ENCODE results near the gene HLA-DOA. TPM values are rescaled to one million over a fixed set of nuclear protein-coding genes. Genes with fewer than 3 reads are reported as not detected.

HLA-DOA gene
- total RNA-seq, 1 donor from 2014 or later, result 38.0 TPM

GRCh38 chr6:32967151-32968091 is 42.0 kb downstream of the HLA-DOA start:
- peak overlapping the region; percentile 19 for H2AFZ ChIP-seq (replicated peaks)
- TF ChIP-seq EZH2 (IDR thresholded peaks at IDR 0.05) (no peak), EZH2phosphoT487 (IDR thresholded peaks at IDR 0.05) (no peak)
- TF ChIP-seq, protein P1, sequence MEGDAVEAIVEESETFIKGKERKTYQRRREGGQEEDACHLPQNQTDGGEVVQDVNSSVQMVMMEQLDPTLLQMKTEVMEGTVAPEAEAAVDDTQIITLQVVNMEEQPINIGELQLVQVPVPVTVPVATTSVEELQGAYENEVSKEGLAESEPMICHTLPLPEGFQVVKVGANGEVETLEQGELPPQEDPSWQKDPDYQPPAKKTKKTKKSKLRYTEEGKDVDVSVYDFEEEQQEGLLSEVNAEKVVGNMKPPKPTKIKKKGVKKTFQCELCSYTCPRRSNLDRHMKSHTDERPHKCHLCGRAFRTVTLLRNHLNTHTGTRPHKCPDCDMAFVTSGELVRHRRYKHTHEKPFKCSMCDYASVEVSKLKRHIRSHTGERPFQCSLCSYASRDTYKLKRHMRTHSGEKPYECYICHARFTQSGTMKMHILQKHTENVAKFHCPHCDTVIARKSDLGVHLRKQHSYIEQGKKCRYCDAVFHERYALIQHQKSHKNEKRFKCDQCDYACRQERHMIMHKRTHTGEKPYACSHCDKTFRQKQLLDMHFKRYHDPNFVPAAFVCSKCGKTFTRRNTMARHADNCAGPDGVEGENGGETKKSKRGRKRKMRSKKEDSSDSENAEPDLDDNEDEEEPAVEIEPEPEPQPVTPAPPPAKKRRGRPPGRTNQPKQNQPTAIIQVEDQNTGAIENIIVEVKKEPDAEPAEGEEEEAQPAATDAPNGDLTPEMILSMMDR (IDR thresholded peaks at IDR 0.05), result peak; percentile 59
- peak overlapping the region; percentile 100 for H3K27ac ChIP-seq

GRCh38 chr6:32964776-32965175 is 44.6 kb downstream of the HLA-DOA start:
- Mint-ChIP-seq H3K27ac (no peak overlapping the region), H3K4me3 (no peak overlapping the region), H3K4me1 (peaks cover 21% of the 10 kb centered on the region), H3K27me3 (ENCODE audit: insufficient read depth, low read depth) (peaks cover 3% of the 10 kb centered on the region), H3K9me3 (peaks cover 7% of the 10 kb centered on the region), H3K36me3 (peaks cover 3% of the 10 kb centered on the region)
- no peak for DNase-seq (ENCODE audit: low spot score)
- no peak overlapping the region for H3K4me2 ChIP-seq
- peaks cover 20% of the 10 kb centered on the region for H3F3A ChIP-seq (ENCODE audit: low read depth)
- no peak for TF ChIP-seq EZH2 (IDR thresholded peaks at IDR 0.05)
- TF ChIP-seq, protein P1 (IDR thresholded peaks at IDR 0.05), result no peak
- no peak for TF ChIP-seq EZH2phosphoT487 (IDR thresholded peaks at IDR 0.05)
- H3K9me3 ChIP-seq (ENCODE audit: low read depth), result peaks cover 4% of the 10 kb centered on the region
- no peak overlapping the region for H2AFZ ChIP-seq (replicated peaks)
- H4K20me1 ChIP-seq (ENCODE audit: low read depth), result peaks cover 9% of the 10 kb centered on the region
- H3K4me3 ChIP-seq, result no peak overlapping the region
- H3K27me3 ChIP-seq, result no peaks in the 10 kb centered on the region
- peaks cover 10% of the 10 kb centered on the region for H3K4me1 ChIP-seq
- H3K27ac ChIP-seq, result no peak overlapping the region
- no peaks in the 10 kb centered on the region for H3K36me3 ChIP-seq
- no peak overlapping the region for H3K9ac ChIP-seq
- peaks cover 54% of the 10 kb centered on the region for H3K79me2 ChIP-seq (ENCODE audit: low read depth)

More at GRCh38 chr6:32967151-32968091, 42.0 kb downstream of the HLA-DOA start:
- peak; percentile 70 for DNase-seq (ENCODE audit: low spot score)
- peaks cover 21% of the 10 kb centered on the region for H3K4me1 Mint-ChIP-seq
- Histone ChIP-seq H3K4me1 (peaks cover 10% of the 10 kb centered on the region), H3K4me2 (peak overlapping the region; percentile 82), H3K27me3 (no peaks in the 10 kb centered on the region), H4K20me1 (ENCODE audit: low read depth) (peaks cover 13% of the 10 kb centered on the region), H3K36me3 (no peaks in the 10 kb centered on the region), H3K4me3 (peak overlapping the region; percentile 68), H3F3A (ENCODE audit: low read depth) (peaks cover 44% of the 10 kb centered on the region), H3K9ac (peak overlapping the region; percentile 40), H3K79me2 (ENCODE audit: low read depth) (peaks cover 60% of the 10 kb centered on the region), H3K9me3 (ENCODE audit: low read depth) (no peaks in the 10 kb centered on the region)
- H3K4me3 Mint-ChIP-seq, result peak overlapping the region; percentile 92
- H3K27me3 Mint-ChIP-seq (ENCODE audit: insufficient read depth, low read depth), result peaks cover 11% of the 10 kb centered on the region
- peak overlapping the region; percentile 64 for H3K27ac Mint-ChIP-seq
- H3K36me3 Mint-ChIP-seq, result peaks cover 2% of the 10 kb centered on the region
- H3K9me3 Mint-ChIP-seq, result no peaks in the 10 kb centered on the region

DNA sequence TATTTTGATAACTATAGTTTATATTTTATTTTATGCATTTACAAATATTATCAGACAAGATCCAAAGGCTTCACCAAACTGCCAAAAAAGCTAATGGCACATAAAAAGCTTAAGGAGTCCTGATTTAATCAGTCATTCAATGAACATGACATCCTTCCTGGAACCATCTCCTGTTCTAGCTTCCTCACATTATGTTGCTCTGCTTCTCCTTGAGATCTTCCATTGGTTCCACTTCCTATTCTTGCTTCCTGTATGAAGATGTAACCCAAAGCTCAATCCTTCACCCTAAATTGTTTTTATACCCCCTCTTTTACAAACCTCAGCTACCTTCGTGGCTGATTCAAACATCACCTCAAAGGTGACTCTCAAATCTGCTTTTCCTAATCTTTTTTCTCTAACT is 45.5 kb downstream of the HLA-DOA start:
- Mint-ChIP-seq H3K9me3 (peaks cover 7% of the 10 kb centered on the region), H3K4me3 (no peak overlapping the region), H3K27me3 (ENCODE audit: insufficient read depth, low read depth) (peaks cover 3% of the 10 kb centered on the region), H3K27ac (no peak overlapping the region), H3K4me1 (peaks cover 21% of the 10 kb centered on the region), H3K36me3 (peaks cover 3% of the 10 kb centered on the region)
- Histone ChIP-seq H3K27me3 (no peaks in the 10 kb centered on the region), H3K9ac (no peak overlapping the region), H3K79me2 (ENCODE audit: low read depth) (peaks cover 45% of the 10 kb centered on the region), H3K4me2 (no peak overlapping the region), H2AFZ (replicated peaks) (no peak overlapping the region), H4K20me1 (ENCODE audit: low read depth) (peaks cover 9% of the 10 kb centered on the region), H3K4me3 (no peak overlapping the region), H3K9me3 (ENCODE audit: low read depth) (peaks cover 4% of the 10 kb centered on the region), H3K36me3 (no peaks in the 10 kb centered on the region), H3K27ac (no peak overlapping the region), H3F3A (ENCODE audit: low read depth) (peaks cover 11% of the 10 kb centered on the region), H3K4me1 (peaks cover 10% of the 10 kb centered on the region)
- DNase-seq (ENCODE audit: low spot score), result no peak
- TF ChIP-seq, protein P1 (IDR thresholded peaks at IDR 0.05), result no peak

Measured in neural progenitor cell (in vitro differentiated cells).